ENCODE measurements around the gene SZRD1. TPM values are rescaled to one million over a fixed set of nuclear protein-coding genes. Genes with fewer than 3 reads are reported as not detected.

Gene SZRD1, protein sequence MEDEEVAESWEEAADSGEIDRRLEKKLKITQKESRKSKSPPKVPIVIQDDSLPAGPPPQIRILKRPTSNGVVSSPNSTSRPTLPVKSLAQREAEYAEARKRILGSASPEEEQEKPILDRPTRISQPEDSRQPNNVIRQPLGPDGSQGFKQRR
- 74.7 to 93.3 TPM (median 91.4 TPM) in 5 replicates for total RNA-seq (2022; extraction: Qiagen RNA extraction)

DNA sequence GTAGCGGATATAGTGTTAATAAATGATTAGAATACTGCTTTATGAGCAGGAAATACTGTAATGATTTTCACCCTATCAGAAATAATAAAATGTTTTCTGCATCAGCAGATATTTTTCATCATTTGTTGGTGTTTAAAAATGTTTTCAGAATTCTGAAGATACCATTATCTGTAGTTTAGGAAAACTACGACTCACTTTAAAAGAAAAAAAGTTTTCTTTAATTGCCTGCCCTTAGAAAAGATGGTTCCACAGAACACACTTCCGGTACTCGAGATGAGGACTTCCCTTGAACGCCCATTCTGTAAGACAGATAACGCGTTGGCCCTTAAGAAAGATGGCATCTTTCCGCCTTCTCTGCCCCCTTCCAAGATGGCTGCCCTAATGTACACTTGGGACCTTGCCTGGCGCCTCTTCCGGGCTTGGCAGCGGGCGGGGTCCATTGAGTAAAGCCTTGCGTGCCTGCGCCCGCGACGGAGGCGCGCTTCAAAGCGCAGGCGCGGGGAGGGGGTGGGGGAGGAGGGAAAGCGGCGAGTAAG, at the start of gene SZRD1:
Gene SZRD1, plus strand, starts transcription at position 521 of the 536 bp plus-strand sequence. CDS start 16 bp downstream, outside the sequence.

DNA sequence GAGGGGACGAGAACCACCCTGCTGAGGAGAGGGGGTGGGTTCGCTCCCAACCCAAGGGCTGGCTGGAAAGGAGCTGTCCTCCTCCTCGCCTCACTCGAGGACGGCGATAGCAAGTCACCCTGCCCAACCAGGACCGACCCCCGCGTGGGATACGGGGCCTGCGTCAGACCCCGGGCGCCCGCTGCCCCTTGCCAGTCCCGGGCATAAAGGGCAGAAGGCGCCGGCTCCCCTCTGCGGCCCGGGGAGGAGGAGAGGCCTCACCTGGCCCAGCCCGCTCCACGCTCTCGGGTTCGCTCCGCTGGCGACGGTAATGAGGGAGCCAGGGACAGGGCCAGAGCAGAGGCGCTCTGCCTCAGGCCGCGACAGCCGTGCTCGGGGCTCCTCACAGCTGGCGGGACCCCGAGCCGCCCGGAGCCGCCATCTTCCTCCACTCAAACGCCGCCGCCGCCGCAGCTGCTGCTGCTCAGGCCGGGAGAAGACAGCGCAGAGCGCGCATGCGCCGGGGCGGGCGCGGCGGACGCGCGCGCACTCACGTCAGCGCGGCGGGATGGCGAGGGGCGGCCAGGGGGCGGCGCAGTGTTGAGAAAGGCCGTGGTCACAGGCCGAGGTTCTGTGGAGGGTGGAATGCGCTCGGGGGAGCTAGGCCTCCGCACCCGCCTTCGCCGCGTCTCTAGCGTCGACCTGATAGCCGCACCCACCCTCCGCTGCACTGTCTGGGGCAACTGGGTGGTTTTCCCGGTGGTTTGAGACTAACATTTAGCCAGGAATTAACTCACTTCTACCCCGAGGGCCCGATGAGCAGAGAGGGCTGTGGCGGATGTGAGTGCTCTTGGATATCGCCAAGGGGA, 14.8 kb upstream of the SZRD1 start, which contains the start of gene FBXO42:
Gene FBXO42, minus strand, starts transcription at position 487 of the 848 bp plus-strand sequence. CDS start 37,062 bp downstream, outside the sequence.

DNA sequence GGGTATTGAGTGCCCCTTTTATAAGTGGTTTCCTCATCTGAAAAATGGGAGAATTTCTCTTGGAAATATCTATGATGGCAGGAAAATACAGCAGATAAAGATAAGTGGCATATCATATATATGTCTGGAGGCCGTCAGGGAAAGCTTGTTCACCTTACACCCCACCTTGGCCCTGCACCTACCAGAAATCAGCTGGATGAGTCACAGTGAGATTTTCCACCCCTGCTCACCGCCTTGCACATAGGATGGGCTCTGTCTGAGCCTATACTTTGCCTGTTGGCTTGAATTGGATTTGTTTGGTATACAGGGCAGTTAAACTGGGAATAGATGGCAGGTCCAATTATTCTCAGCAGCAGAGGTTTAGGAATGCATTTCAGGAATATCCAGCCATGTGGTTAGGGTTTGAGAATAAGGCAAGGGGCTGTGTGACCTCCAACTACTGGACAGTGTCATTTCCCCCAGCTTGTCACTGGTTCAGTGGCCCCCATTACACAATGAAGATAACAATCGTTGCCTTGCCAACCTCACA, 70.0 kb downstream of the SZRD1 start, which contains the start of gene SPATA21:
Gene SPATA21, minus strand, starts transcription at position 479 of the 529 bp plus-strand sequence. CDS start 6,053 bp downstream, outside the sequence.

DNA sequence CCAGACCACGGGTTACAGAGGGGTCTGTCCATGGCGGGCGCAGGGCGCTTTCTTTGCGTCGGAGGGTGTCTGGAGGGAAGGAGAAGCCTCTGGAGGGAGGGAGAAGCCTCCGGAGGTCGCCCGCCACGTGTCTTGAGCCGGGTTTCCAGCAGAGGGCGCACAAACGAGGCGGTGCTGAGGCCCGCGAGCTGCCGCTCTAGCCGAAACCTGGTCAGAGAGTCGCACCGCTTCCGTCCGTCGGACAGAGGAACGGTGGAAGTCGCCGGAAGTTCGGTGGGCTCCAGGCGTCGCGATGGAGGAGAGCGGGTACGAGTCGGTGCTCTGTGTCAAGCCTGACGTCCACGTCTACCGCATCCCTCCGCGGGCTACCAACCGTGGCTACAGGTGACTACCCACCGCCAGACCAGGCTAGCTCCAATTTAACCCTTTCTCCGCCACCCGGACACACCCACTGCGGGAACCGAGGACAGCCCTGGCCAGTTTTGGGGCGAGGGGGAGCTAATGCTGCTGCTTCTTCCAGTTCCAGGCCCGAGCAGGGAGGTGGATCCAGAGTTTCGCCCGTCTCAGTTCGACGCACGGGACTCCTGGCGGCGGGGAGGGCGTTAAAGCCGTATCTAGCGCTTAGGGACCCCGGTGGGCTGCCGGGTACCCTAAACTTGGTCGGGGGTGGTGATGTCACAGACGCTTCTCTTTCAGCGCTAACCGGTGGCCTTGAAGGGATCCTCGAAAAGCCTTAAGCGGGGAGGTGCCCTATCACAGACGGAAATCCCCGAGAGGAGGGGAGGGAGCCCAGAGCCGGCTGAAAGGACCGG, 73.6 kb downstream of the SZRD1 start, which contains the start of gene NECAP2:
Gene NECAP2, plus strand, starts transcription at position 255 of the 812 bp plus-strand sequence. Its CDS starts 38 bp downstream, at position 293.

Other genes starting within 250 kb of the SZRD1 start
- gene EPHA2, start 211.2 kb upstream of the SZRD1 start, total RNA-seq (2022; extraction: Qiagen RNA extraction) = 101 to 153 TPM (median 134 TPM) in 5 replicates
- gene ARHGEF19, start 154.6 kb upstream of the SZRD1 start, total RNA-seq (2022; extraction: Qiagen RNA extraction) = 5.5 to 7.0 TPM (median 6.3 TPM) in 5 replicates
- gene CPLANE2, start 130.1 kb upstream of the SZRD1 start, total RNA-seq (2022; extraction: Qiagen RNA extraction) = 3.2 to 4.7 TPM (median 4.0 TPM) in 5 replicates
- gene FBXO42, start 14.8 kb upstream of the SZRD1 start, total RNA-seq (2022; extraction: Qiagen RNA extraction) = 8.3 to 11.3 TPM (median 8.8 TPM) in 5 replicates
- 0.03 to 0.11 TPM (median 0.05 TPM) in 5 replicates for gene SPATA21, start 70.2 kb downstream of the SZRD1 start, total RNA-seq (2022; extraction: Qiagen RNA extraction)
- 39.8 to 45.9 TPM (median 40.5 TPM) in 5 replicates for gene NECAP2, start 73.5 kb downstream of the SZRD1 start, total RNA-seq (2022; extraction: Qiagen RNA extraction)
- gene RNU1-1, start 147.0 kb downstream of the SZRD1 start, total RNA-seq (2022; extraction: Qiagen RNA extraction) = 11.7 TPM in 1 of 5 replicates, not detected in the others
- 17.0 to 26.8 TPM (median 24.7 TPM) in 5 replicates for gene NBPF1, start 246.3 kb downstream of the SZRD1 start, total RNA-seq (2022; extraction: Qiagen RNA extraction)

Measured in A549 treated with CORT108297 at 1 μM for 4 hours (cell line).